DND-41 (cell line): Measurements from ENCODE around the gene IRF6.
A peak's percentile ranks its signal among the peaks of the same experiment; 100 is the strongest.

Experiments used
- ATAC-seq: fragments of 200-7000 bp; cut with Tn5 transposase; 3 replicates; pipeline ENCODE4 v1.9.1; 2021; ENCODE audit warnings: low read depth; ENCODE audit not compliant: insufficient read depth
- DNase-seq: peaks from one replicate; pipeline ENCODE4 v3.0.0-alpha.2; 2020
- H2AFZ ChIP-seq: 2 replicates; pipeline ENCODE4 v1.6.0; 2012; ENCODE audit warnings: low read depth, low read length
- H3K27ac ChIP-seq: 2 replicates; pipeline ENCODE4 v1.5.1; 2012; ENCODE audit warnings: low read length, inconsistent platforms
- H3K27me3 ChIP-seq: fragments of 200-600 bp; sonication (generic); 2 replicates; pipeline ENCODE4 v1.6.0; 2012; ENCODE audit warnings: low read length, mild to moderate bottlenecking, inconsistent platforms; ENCODE audit not compliant: insufficient read depth, poor library complexity
- H3K36me3 ChIP-seq: 2 replicates; pipeline ENCODE4 v1.5.1; 2012; ENCODE audit warnings: low read length, inconsistent platforms; ENCODE audit not compliant: insufficient read depth
- H3K4me1 ChIP-seq: 2 replicates; pipeline ENCODE4 v1.5.1; 2012; ENCODE audit warnings: mild to moderate bottlenecking, low read length; ENCODE audit not compliant: insufficient read depth
- H3K4me2 ChIP-seq: 2 replicates; pipeline ENCODE4 v1.6.0; 2012; ENCODE audit warnings: mild to moderate bottlenecking, moderate library complexity, low read length, inconsistent platforms; ENCODE audit not compliant: insufficient read depth
- H3K4me3 ChIP-seq, 2 experiments: fragments of 200-600 bp in 1 of 2; shearing (Covaris generic) in 1 of 2; 2 replicates each; pipeline ENCODE4 v1.5.1; 2012 to 2016; ENCODE audit warnings: inconsistent platforms in 2 of 2, low read length in 2 of 2, mild to moderate bottlenecking in 2 of 2, low read depth in 1 of 2, moderate library complexity in 1 of 2
- H3K79me2 ChIP-seq: 2 replicates; pipeline ENCODE4 v1.6.0; 2012; ENCODE audit warnings: low read length, inconsistent platforms; ENCODE audit not compliant: insufficient read depth
- H3K9ac ChIP-seq: 2 replicates; pipeline ENCODE4 v1.6.0; 2012; ENCODE audit warnings: low read depth, mild to moderate bottlenecking, inconsistent platforms, low read length, moderate library complexity
- H3K9me3 ChIP-seq: 2 replicates; pipeline ENCODE4 v1.5.1; 2012; ENCODE audit warnings: low read length, moderate library complexity, mild to moderate bottlenecking, inconsistent platforms; ENCODE audit not compliant: insufficient read depth, severe bottlenecking
- H4K20me1 ChIP-seq: 2 replicates; pipeline ENCODE4 v1.6.0; 2012; ENCODE audit warnings: low read length; ENCODE audit not compliant: insufficient read depth
- EZH2 ChIP-seq: IDR thresholded peaks from 3 replicates; pipeline ENCODE4 v1.6.1; 2012; ENCODE audit warnings: borderline replicate concordance, low read depth, mild to moderate bottlenecking, moderate library complexity, low read length, inconsistent platforms; ENCODE audit not compliant: severe bottlenecking
- TF ChIP-seq, protein P1 (sequence below): IDR thresholded peaks from 2 replicates; pipeline ENCODE4 v1.5.1; 2012; ENCODE audit warnings: borderline replicate concordance, low read length, moderate library complexity, mild to moderate bottlenecking; ENCODE audit not compliant: poor library complexity, severe bottlenecking; ENCODE audit errors: extremely low read depth

IRF6 gene

GRCh38 chr1:209789245-209789644 is 16.7 kb downstream of the IRF6 start:
- DNase-seq: no peak
- ATAC-seq: no peak
- H3K36me3 ChIP-seq: no peaks in the 10 kb centered on the region
- H3K27me3 ChIP-seq: peaks cover 6% of the 10 kb centered on the region
- peaks cover 8% of the 10 kb centered on the region for H3K4me1 ChIP-seq
- no peak overlapping the region for H3K27ac ChIP-seq
- no peak overlapping the region for H3K9ac ChIP-seq
- no peaks in the 10 kb centered on the region for H3K79me2 ChIP-seq
- no peak overlapping the region for H2AFZ ChIP-seq
- TF ChIP-seq EZH2: no peak
- TF ChIP-seq, protein P1, sequence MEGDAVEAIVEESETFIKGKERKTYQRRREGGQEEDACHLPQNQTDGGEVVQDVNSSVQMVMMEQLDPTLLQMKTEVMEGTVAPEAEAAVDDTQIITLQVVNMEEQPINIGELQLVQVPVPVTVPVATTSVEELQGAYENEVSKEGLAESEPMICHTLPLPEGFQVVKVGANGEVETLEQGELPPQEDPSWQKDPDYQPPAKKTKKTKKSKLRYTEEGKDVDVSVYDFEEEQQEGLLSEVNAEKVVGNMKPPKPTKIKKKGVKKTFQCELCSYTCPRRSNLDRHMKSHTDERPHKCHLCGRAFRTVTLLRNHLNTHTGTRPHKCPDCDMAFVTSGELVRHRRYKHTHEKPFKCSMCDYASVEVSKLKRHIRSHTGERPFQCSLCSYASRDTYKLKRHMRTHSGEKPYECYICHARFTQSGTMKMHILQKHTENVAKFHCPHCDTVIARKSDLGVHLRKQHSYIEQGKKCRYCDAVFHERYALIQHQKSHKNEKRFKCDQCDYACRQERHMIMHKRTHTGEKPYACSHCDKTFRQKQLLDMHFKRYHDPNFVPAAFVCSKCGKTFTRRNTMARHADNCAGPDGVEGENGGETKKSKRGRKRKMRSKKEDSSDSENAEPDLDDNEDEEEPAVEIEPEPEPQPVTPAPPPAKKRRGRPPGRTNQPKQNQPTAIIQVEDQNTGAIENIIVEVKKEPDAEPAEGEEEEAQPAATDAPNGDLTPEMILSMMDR: no peak
- H3K9me3 ChIP-seq: no peaks in the 10 kb centered on the region
- H4K20me1 ChIP-seq: no peaks in the 10 kb centered on the region
- H3K4me2 ChIP-seq: no peak overlapping the region
- H3K4me3 ChIP-seq: no peak overlapping the region

DNA sequence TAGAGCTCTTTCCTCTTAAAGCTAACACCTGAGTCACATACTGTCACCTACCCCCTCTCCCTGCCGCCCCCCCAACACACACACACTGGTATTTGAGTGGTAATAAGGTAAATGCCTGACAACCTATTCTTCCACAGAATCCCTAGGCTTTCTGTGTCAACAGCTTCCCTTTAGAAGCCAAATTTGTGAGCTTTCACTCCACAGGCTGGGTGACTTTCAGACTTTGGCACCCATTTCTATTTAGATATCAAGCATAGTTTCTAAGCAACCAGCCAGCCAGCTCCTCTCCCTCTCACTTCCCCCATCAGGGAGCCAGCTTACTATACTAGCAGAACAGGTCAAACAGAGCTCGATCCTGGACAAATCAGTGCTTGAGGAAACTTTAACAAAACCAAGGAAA is 18.4 kb downstream of the IRF6 start:
- TF ChIP-seq, protein P1: no peak
- no peak for TF ChIP-seq EZH2
- H3K4me2 ChIP-seq: no peak overlapping the region
- H3K9me3 ChIP-seq: no peaks in the 10 kb centered on the region
- no peaks in the 10 kb centered on the region for H4K20me1 ChIP-seq
- H3K36me3 ChIP-seq: peaks cover 7% of the 10 kb centered on the region
- no peak overlapping the region for H2AFZ ChIP-seq
- peaks cover 12% of the 10 kb centered on the region for H3K79me2 ChIP-seq
- no peak overlapping the region for H3K27ac ChIP-seq
- DNase-seq (no peak), ATAC-seq (no peak)
- peaks cover 6% of the 10 kb centered on the region for H3K27me3 ChIP-seq
- no peak overlapping the region for H3K4me3 ChIP-seq
- H3K4me1 ChIP-seq: peaks cover 17% of the 10 kb centered on the region
- H3K9ac ChIP-seq: no peak overlapping the region

- peaks cover 11% of the 10 kb centered on the region for H3K36me3 ChIP-seq
- H3K27me3 ChIP-seq: no peaks in the 10 kb centered on the region
- H3K9ac ChIP-seq: no peak overlapping the region
- no peak for DNase-seq
- peak overlapping the region; percentile 77; the same call in 1 of the 2 replicates for H2AFZ ChIP-seq
- TF ChIP-seq EZH2: no peak
- no peaks in the 10 kb centered on the region for H3K9me3 ChIP-seq
- no peak for ATAC-seq
- no peak overlapping the region for H3K4me3 ChIP-seq
- peaks cover 12% of the 10 kb centered on the region for H3K79me2 ChIP-seq
- no peak overlapping the region for H3K4me2 ChIP-seq
- no peaks in the 10 kb centered on the region for H4K20me1 ChIP-seq
- H3K27ac ChIP-seq: no peak overlapping the region
- H3K4me1 ChIP-seq: peaks cover 17% of the 10 kb centered on the region
These were observed 19.8 kb downstream of the IRF6 start for GRCh38 chr1:209786146-209786545.

DNA sequence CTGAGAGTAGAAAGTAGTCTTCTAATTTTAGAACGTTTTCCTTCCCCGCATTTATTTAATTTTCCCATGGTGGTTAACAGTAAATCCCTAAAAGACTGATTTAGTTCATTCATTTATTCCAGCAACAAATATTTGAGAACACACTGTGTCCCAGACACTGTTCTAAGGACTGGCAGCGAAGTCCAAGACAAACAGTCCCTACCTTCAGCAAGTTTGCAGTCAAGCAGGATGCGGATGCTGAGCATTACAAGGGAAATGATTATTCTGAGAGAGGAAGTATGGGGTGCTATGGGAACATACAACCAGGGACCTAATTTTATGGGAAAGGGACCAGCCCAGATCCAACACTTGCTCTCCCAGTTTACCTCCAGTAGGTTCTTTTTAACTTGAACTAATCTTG is 20.4 kb downstream of the IRF6 start:
- Histone ChIP-seq H3K4me1 (peaks cover 17% of the 10 kb centered on the region), H3K27ac (no peak overlapping the region), H3K9me3 (no peaks in the 10 kb centered on the region), H3K9ac (no peak overlapping the region), H3K36me3 (peaks cover 13% of the 10 kb centered on the region), H3K27me3 (no peaks in the 10 kb centered on the region), H3K4me3 (no peak overlapping the region), H3K4me2 (no peak overlapping the region), H2AFZ (peak overlapping the region; percentile 77), H4K20me1 (no peaks in the 10 kb centered on the region), H3K79me2 (peaks cover 12% of the 10 kb centered on the region)
- ATAC-seq (no peak), DNase-seq (no peak)
- TF ChIP-seq, protein P1: no peak
- TF ChIP-seq EZH2: no peak
